Small intestine (tissue), 7 donors: ENCODE results near the gene S100A7A. TPM values are rescaled to one million over a fixed set of nuclear protein-coding genes. Genes with fewer than 3 reads are reported as not detected.

Experiments
- DNase-seq, 2 donors: peaks; one replicate each; pipeline versions ENCODE4 v3.0.0 to v3.0.0-alpha.2; 2013
- FAIRE-seq: peaks from 2 replicates; lab custom pipeline; 2012; peaks lifted over from hg19 to GRCh38; lab: Jason Lieb, UNC
- H3K27ac ChIP-seq, 3 donors: one replicate each; pipeline ENCODE4 v1.5.1; 2013; ENCODE audit warnings: low read length in 2 of 3, mild to moderate bottlenecking in 2 of 3, control low read depth in 1 of 3, inconsistent platforms in 1 of 3, low read depth in 1 of 3, moderate library complexity in 1 of 3
- H3K27me3 ChIP-seq, 3 donors: one replicate each; pipeline ENCODE4 v1.6.1; 2013; ENCODE audit warnings: low read length in 3 of 3, inconsistent platforms in 1 of 3; ENCODE audit not compliant: control insufficient read depth in 3 of 3, insufficient read depth in 3 of 3
- H3K36me3 ChIP-seq, 3 donors: one replicate each; pipeline ENCODE4 v1.6.1; 2013; ENCODE audit warnings: low read length in 3 of 3, inconsistent platforms in 1 of 3, low read depth in 1 of 3, mild to moderate bottlenecking in 1 of 3, moderate library complexity in 1 of 3; ENCODE audit not compliant: control insufficient read depth in 3 of 3, insufficient read depth in 2 of 3
- H3K4me1 ChIP-seq, 3 donors: one replicate each; pipeline ENCODE4 v1.6.1; 2013; ENCODE audit warnings: low read length in 2 of 3, inconsistent platforms in 1 of 3, low read depth in 1 of 3, mild to moderate bottlenecking in 1 of 3, moderate library complexity in 1 of 3; ENCODE audit not compliant: control insufficient read depth in 3 of 3, insufficient read depth in 2 of 3
- H3K4me3 ChIP-seq, 3 donors: one replicate each; pipeline ENCODE4 v1.5.1; 2013; ENCODE audit warnings: low read length in 3 of 3, control low read depth in 1 of 3, inconsistent platforms in 1 of 3, low read depth in 1 of 3, mild to moderate bottlenecking in 1 of 3, moderate library complexity in 1 of 3
- H3K9me3 ChIP-seq, 2 donors: one replicate each; pipeline ENCODE4 v1.6.1; 2013; ENCODE audit warnings: low read depth in 1 of 2, low read length in 1 of 2; ENCODE audit not compliant: control insufficient read depth in 2 of 2, insufficient read depth in 1 of 2
- WGBS, 3 donors: extraction: QIAGEN DNeasy Blood & Tissue Kit; methylation state at CpG; one replicate each; pipeline ENCODE4 v1.1.7; 2013; 5-methylcytosine and 5-hydroxymethylcytosine counted together
- polyA plus RNA-seq, 4 donors: library from polyadenylated mRNA; stranded (reverse) in 3 of 4; unstranded in 1 of 4; fragments of 200-250 nt in 3 of 4; fragments of 120-200 nt in 1 of 4; gene quantifications; one replicate each; pipeline versions ENCODE4 v1.2.1 to v1.2.3, GENCODE V29; 2013
- donor health status: healthy with polysubstance abuse.
- donor health status: control.
- donor health status: control.
- donor health status: Bipolar disorder and iron deficiency.
- donor health status: healthy.

S100A7A gene
- polyA plus RNA-seq, 4 donors = not detected

DNA sequence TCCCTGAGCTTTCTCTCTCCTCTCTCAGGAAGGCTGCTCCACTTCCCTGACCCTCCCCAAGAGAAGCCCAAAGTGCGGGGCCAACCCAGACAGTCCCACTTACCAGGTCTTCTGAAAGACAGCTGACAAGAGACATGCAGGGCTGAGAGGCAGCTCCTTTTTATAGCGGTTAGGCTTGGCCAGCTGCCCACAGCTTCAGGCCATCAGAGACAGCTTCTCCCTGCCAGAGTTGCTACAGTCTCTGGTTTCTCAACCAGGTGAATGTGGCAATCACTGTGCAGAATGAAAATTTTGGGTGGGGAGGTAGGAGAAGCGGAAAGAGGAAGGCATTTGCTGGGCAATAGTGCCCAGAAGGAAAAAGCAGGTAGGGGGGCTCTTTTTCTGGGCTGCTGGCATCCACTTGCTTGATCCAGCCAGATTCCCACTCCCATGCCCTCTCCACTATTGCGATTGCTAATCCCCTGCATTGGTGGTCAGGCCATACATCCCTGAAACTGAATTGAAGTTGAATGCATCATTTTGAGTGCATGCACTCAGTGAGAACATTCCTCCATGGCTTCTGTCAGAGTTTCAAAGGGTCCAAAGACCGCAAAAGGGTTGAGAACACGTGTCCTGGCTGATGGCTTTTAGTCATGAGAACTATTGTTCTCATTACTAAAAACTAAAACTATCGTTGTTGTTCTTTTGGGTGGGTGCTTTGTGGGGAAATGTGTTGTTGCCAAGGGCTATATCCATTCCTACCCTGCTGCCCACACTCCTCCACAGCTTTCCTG lies 25.2 kb upstream of the S100A7A start, which contains the start of gene S100A8:
Gene S100A8, minus strand, starts transcription at position 136 of the 773 bp plus-strand sequence. CDS start 538 bp downstream, outside the sequence.
- Histone ChIP-seq H3K4me1 (no peaks in the 10 kb centered on the region), H3K27ac (no peak within 1 kb of the TSS), H3K4me3 (no peak within 1 kb of the TSS), H3K27me3 (no peaks in the 10 kb centered on the region), H3K9me3 (no peaks in the 10 kb centered on the region), H3K36me3 (no peaks in the 10 kb centered on the region)
- FAIRE-seq = no peak
- no peak for DNase-seq
- WGBS, 3 donors = 57 to 70% (median 66%) methylated on average over 7 of the region's 7 CpGs

DNA sequence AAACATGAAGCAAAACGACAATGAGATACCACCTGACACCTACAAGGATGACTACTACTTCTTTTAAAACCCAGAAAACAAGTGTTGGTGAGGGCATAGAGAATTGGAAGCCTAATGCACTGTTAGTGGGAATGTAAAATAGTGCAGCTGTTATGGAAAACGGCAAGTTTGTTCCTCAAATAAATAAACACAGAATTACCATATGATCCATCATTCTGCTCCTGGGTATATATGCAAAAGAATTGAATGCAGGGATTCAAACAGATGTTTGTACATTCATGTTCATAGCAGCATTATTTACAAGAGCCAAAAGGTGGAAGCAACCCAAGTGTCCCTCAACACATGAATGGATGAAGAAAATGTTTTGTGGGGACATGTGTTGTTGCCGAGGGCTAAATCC lies 24.1 kb upstream of the S100A7A start:
- H3K4me3 ChIP-seq = no peak overlapping the region
- no peak for FAIRE-seq

DNA sequence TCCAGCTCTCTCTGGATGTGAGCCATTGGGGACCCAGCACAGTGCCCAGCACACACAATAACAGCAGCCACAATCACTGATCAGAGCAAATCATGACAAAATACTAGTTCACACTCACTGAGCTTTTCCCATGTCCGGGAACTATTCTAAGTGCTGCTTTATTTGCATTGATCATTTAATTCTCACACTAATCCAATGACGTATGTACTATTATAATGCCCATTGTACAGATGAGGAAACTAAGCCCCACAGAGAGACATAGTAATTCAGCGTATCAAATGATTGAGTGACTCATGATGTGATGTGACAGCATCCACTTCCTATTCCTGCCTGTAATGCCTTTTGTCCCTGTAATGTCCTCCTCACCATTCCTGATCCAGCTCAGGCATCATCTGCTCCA lies 23.5 kb upstream of the S100A7A start:
- DNase-seq (no peak), FAIRE-seq (no peak)
- Histone ChIP-seq H3K36me3 (no peaks in the 10 kb centered on the region), H3K27me3 (no peaks in the 10 kb centered on the region), H3K4me3 (no peak overlapping the region), H3K4me1 (no peaks in the 10 kb centered on the region), H3K9me3 (no peaks in the 10 kb centered on the region), H3K27ac (no peak overlapping the region)
- WGBS, 3 donors = 80 to 86% (median 82%) methylated on average over 3 of the region's 3 CpGs

More for the DNA sequence above, 24.1 kb upstream of the S100A7A start:
- WGBS, 3 donors = 56 to 60% (median 60%) methylated on average over 3 of the region's 3 CpGs
- H3K27ac ChIP-seq = no peak overlapping the region
- H3K9me3 ChIP-seq = no peaks in the 10 kb centered on the region
- DNase-seq = no peak
- H3K27me3 ChIP-seq = no peaks in the 10 kb centered on the region
- no peaks in the 10 kb centered on the region for H3K36me3 ChIP-seq
- H3K4me1 ChIP-seq = no peaks in the 10 kb centered on the region

DNA sequence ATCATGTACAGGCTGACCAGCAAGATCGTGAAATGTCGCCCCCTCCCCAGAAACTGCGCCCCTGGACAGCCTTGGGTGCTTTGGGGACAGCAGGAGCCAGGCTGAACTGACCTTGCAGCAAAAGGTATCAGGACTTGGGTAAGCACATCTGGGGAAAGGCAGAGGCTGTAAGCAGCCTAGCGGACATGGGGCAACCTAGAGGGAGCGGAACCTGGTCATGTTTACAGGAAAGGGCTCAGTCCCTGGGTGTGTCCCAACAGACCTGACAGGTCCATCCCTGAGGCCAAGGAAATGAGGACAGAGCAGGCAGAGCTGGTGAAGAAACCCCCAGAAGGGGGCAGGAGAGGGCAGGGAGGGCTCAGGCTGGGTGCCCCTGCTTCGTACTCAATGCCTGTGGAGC lies 22.4 kb upstream of the S100A7A start:
- H3K9me3 ChIP-seq = no peaks in the 10 kb centered on the region
- no peaks in the 10 kb centered on the region for H3K36me3 ChIP-seq
- WGBS, 3 donors = 73 to 82% (median 76%) methylated on average over 6 of the region's 6 CpGs
- no peak overlapping the region for H3K27ac ChIP-seq
- H3K4me1 ChIP-seq = no peaks in the 10 kb centered on the region
- H3K27me3 ChIP-seq = no peaks in the 10 kb centered on the region
- DNase-seq = no peak
- H3K4me3 ChIP-seq = no peak overlapping the region
- no peak for FAIRE-seq

DNA sequence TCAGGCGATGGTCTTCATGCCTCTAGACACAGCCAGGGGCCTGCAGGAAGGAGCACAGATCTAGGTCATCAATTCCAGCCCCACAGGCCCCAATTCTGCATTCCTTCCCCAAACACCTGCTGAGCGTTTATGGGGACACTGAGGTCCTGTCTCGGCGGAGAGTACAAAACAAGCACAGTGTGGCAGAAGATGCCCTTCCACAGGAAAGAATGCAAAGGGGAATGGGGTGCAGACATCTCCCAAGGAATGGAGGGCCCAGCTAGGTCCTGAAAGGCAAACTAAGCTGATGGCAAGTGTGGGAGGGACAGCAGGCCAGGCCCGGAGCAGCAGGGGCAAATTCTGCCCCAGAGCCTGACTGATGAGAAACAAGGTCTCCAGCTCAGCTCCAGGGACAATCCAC lies 21.9 kb upstream of the S100A7A start:
- no peak for FAIRE-seq
- no peaks in the 10 kb centered on the region for H3K27me3 ChIP-seq
- H3K4me1 ChIP-seq = no peaks in the 10 kb centered on the region
- H3K36me3 ChIP-seq = no peaks in the 10 kb centered on the region
- no peak for DNase-seq
- H3K4me3 ChIP-seq = no peak overlapping the region
- H3K27ac ChIP-seq = no peak overlapping the region
- H3K9me3 ChIP-seq = no peaks in the 10 kb centered on the region
- WGBS, 3 donors = 68 to 82% (median 74%) methylated on average over 5 of the region's 5 CpGs

DNA sequence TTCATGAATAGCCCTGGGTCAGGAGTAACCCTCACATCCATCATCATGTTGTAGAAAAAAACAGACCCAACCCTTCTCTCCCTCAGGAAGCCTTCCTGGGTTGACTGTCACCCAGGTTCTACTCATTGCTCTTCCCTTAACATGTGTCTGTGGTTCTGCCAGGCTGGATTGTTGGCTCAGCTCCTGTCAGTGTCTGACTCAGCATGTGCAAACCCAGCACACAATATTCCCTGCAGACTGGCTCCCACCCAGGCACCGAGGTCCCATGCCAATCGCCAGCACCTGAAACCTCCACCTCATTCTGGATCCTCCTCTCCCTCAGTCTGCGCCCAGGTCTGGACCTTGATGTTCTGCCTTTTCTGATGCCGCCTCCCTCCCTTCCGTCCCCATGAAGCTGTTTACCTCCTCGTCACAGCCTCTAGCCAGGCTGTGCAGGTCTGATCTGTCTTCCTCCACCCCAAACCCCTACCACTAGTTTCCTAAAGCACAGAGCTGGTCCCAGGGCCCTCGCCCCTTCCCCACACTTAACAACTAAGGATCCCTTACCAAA lies 21.1 kb upstream of the S100A7A start:
- no peak overlapping the region for H3K4me3 ChIP-seq
- DNase-seq (no peak), FAIRE-seq (no peak)
- H3K36me3 ChIP-seq = no peaks in the 10 kb centered on the region
- no peaks in the 10 kb centered on the region for H3K9me3 ChIP-seq
- no peaks in the 10 kb centered on the region for H3K27me3 ChIP-seq
- no peaks in the 10 kb centered on the region for H3K4me1 ChIP-seq
- WGBS, 3 donors = 55 to 70% (median 65%) methylated on average over 7 of the region's 7 CpGs
- no peak overlapping the region for H3K27ac ChIP-seq

DNA sequence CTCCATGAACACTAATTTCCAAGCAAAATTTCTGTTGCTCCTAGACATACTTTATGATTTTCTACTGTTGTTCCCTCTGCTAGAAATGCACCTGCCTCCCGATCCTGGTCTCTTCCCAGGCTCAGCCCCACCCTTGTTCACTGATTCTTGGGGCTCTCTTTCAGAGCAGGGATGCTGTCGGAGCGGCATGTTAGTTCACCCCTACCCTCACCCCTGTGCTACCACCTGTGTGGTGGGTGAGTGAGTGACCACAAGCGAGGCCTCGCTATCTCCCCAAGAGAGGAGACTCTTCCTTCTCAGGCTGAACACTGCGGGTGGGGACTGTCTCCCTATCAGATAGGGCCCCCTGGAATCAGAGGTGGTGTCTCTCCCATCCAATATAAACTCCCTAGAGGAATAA lies 20.5 kb upstream of the S100A7A start:
- no peaks in the 10 kb centered on the region for H3K36me3 ChIP-seq
- DNase-seq = no peak
- no peak overlapping the region for H3K27ac ChIP-seq
- no peak overlapping the region for H3K4me3 ChIP-seq
- H3K4me1 ChIP-seq = no peaks in the 10 kb centered on the region
- H3K27me3 ChIP-seq = no peaks in the 10 kb centered on the region
- no peaks in the 10 kb centered on the region for H3K9me3 ChIP-seq
- no peak for FAIRE-seq
- WGBS, 3 donors = 64 to 77% (median 74%) methylated on average over 6 of the region's 6 CpGs

DNA sequence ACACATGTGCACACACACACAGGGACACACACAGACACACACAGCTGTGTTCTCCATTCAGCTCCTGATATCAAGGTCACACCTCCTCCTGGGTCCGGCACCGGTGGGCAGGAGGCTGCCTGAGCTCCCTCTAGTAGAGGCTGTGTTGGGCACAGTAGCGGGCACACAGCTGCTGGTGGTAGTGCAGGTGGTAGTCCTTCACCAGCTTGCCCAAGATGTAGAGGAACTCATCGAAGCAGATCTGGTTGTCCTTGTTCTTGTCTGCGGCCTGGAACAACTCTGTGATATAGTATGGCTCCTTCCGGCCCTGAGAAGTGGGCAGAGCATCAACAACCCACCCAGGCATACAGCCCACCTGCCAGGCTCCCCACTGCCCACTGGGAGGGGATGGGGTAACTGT lies 19.9 kb upstream of the S100A7A start:
- Histone ChIP-seq H3K4me3 (no peak overlapping the region), H3K36me3 (no peaks in the 10 kb centered on the region), H3K27ac (no peak overlapping the region), H3K4me1 (no peaks in the 10 kb centered on the region), H3K9me3 (no peaks in the 10 kb centered on the region), H3K27me3 (no peaks in the 10 kb centered on the region)
- 74 to 81% (median 78%) methylated on average over 6 of the region's 6 CpGs for WGBS, 3 donors
- FAIRE-seq (no peak), DNase-seq (no peak)
